DND-41 (cell line): ENCODE results near the gene TMEM11.

Experiments
- ATAC-seq: fragments of 200-7000 bp; cut with Tn5 transposase; 3 replicates; pipeline ENCODE4 v1.9.1; 2021; ENCODE audit warnings: low read depth; ENCODE audit not compliant: insufficient read depth
- DNase-seq: peaks from one replicate; pipeline ENCODE4 v3.0.0-alpha.2; 2020
- H2AFZ ChIP-seq: 2 replicates; pipeline ENCODE4 v1.6.0; 2012; ENCODE audit warnings: low read depth, low read length
- H3K27ac ChIP-seq: 2 replicates; pipeline ENCODE4 v1.5.1; 2012; ENCODE audit warnings: low read length, inconsistent platforms
- H3K27me3 ChIP-seq: fragments of 200-600 bp; sonication (generic); 2 replicates; pipeline ENCODE4 v1.6.0; 2012; ENCODE audit warnings: low read length, mild to moderate bottlenecking, inconsistent platforms; ENCODE audit not compliant: insufficient read depth, poor library complexity
- H3K36me3 ChIP-seq: 2 replicates; pipeline ENCODE4 v1.5.1; 2012; ENCODE audit warnings: low read length, inconsistent platforms; ENCODE audit not compliant: insufficient read depth
- H3K4me1 ChIP-seq: 2 replicates; pipeline ENCODE4 v1.5.1; 2012; ENCODE audit warnings: mild to moderate bottlenecking, low read length; ENCODE audit not compliant: insufficient read depth
- H3K4me2 ChIP-seq: 2 replicates; pipeline ENCODE4 v1.6.0; 2012; ENCODE audit warnings: mild to moderate bottlenecking, moderate library complexity, low read length, inconsistent platforms; ENCODE audit not compliant: insufficient read depth
- H3K4me3 ChIP-seq, 2 experiments: fragments of 200-600 bp in 1 of 2; shearing (Covaris generic) in 1 of 2; 2 replicates each; pipeline ENCODE4 v1.5.1; 2012 to 2016; ENCODE audit warnings: inconsistent platforms in 2 of 2, low read length in 2 of 2, mild to moderate bottlenecking in 2 of 2, low read depth in 1 of 2, moderate library complexity in 1 of 2
- H3K79me2 ChIP-seq: 2 replicates; pipeline ENCODE4 v1.6.0; 2012; ENCODE audit warnings: low read length, inconsistent platforms; ENCODE audit not compliant: insufficient read depth
- H3K9ac ChIP-seq: 2 replicates; pipeline ENCODE4 v1.6.0; 2012; ENCODE audit warnings: low read depth, mild to moderate bottlenecking, inconsistent platforms, low read length, moderate library complexity
- H3K9me3 ChIP-seq: 2 replicates; pipeline ENCODE4 v1.5.1; 2012; ENCODE audit warnings: low read length, moderate library complexity, mild to moderate bottlenecking, inconsistent platforms; ENCODE audit not compliant: insufficient read depth, severe bottlenecking
- H4K20me1 ChIP-seq: 2 replicates; pipeline ENCODE4 v1.6.0; 2012; ENCODE audit warnings: low read length; ENCODE audit not compliant: insufficient read depth
- CTCF ChIP-seq: IDR thresholded peaks from 2 replicates; pipeline ENCODE4 v1.5.1; 2012; ENCODE audit warnings: borderline replicate concordance, low read length, moderate library complexity, mild to moderate bottlenecking; ENCODE audit not compliant: poor library complexity, severe bottlenecking; ENCODE audit errors: extremely low read depth
- EZH2 ChIP-seq: IDR thresholded peaks from 3 replicates; pipeline ENCODE4 v1.6.1; 2012; ENCODE audit warnings: borderline replicate concordance, low read depth, mild to moderate bottlenecking, moderate library complexity, low read length, inconsistent platforms; ENCODE audit not compliant: severe bottlenecking

Gene TMEM11

GRCh38 chr17:21212826-21213637 is 929 bp downstream of the TMEM11 start:
- Histone ChIP-seq H3K27me3 (no peaks in the 10 kb centered on the region), H4K20me1 (peaks cover 59% of the 10 kb centered on the region), H2AFZ (peak overlapping the region; percentile 90; the same call in 1 of the 2 replicates), H3K4me1 (peaks cover 47% of the 10 kb centered on the region), H3K4me2 (peak overlapping the region; percentile 86), H3K79me2 (peaks cover 95% of the 10 kb centered on the region), H3K9me3 (no peaks in the 10 kb centered on the region), H3K27ac (peak overlapping the region; percentile 93), H3K36me3 (peaks cover 59% of the 10 kb centered on the region), H3K9ac (peak overlapping the region; percentile 98), H3K4me3 (peak overlapping the region; percentile 88 to 99)
- DNase-seq, result no peak
- TF ChIP-seq CTCF (no peak), EZH2 (no peak)
- no peak; the same call in 2 of the 3 replicates for ATAC-seq

- H4K20me1 ChIP-seq, result peaks cover 62% of the 10 kb centered on the region
- no peak overlapping the region; the same call in 1 of the 2 replicates for H3K27ac ChIP-seq
These were observed 2.0 kb downstream of the TMEM11 start for GRCh38 chr17:21211825-21212479.

GRCh38 chr17:21210411-21211076 is 3.4 kb downstream of the TMEM11 start:
- Histone ChIP-seq H3K79me2 (peaks cover 93% of the 10 kb centered on the region), H2AFZ (no peak overlapping the region), H3K36me3 (peaks cover 57% of the 10 kb centered on the region), H3K27me3 (no peaks in the 10 kb centered on the region), H3K4me1 (peaks cover 41% of the 10 kb centered on the region), H4K20me1 (peaks cover 76% of the 10 kb centered on the region), H3K27ac (no peak overlapping the region), H3K4me3 (no peak overlapping the region), H3K9me3 (no peaks in the 10 kb centered on the region), H3K9ac (no peak overlapping the region), H3K4me2 (peak overlapping the region; percentile 86; the same call in 1 of the 2 replicates)
- ATAC-seq, result no peak
- no peak for TF ChIP-seq EZH2
- no peak for TF ChIP-seq CTCF
- DNase-seq, result no peak

More at GRCh38 chr17:21211825-21212479, 2.0 kb downstream of the TMEM11 start:
- peak overlapping the region; percentile 86 for H3K4me2 ChIP-seq
- peak overlapping the region in 1 of 2 experiments; percentile 88; a peak in 3 of 4 replicates for H3K4me3 ChIP-seq
- H3K36me3 ChIP-seq, result peaks cover 55% of the 10 kb centered on the region
- H3K4me1 ChIP-seq, result peaks cover 47% of the 10 kb centered on the region
- no peaks in the 10 kb centered on the region for H3K9me3 ChIP-seq
- no peak overlapping the region for H2AFZ ChIP-seq
- no peaks in the 10 kb centered on the region for H3K27me3 ChIP-seq
- peaks cover 93% of the 10 kb centered on the region for H3K79me2 ChIP-seq
- DNase-seq, result no peak
- H3K9ac ChIP-seq, result peak overlapping the region; percentile 98; the same call in 1 of the 2 replicates
- no peak for ATAC-seq
- TF ChIP-seq CTCF (no peak), EZH2 (no peak)
